ENCODE measurements around the gene PER3. TPM values are rescaled to one million over a fixed set of nuclear protein-coding genes. Genes with fewer than 3 reads are reported as not detected.

The PER3 gene
- total and polyA plus RNA-seq, 12 donors = 2.1 to 36.3 (median 16.9) TPM

DNA sequence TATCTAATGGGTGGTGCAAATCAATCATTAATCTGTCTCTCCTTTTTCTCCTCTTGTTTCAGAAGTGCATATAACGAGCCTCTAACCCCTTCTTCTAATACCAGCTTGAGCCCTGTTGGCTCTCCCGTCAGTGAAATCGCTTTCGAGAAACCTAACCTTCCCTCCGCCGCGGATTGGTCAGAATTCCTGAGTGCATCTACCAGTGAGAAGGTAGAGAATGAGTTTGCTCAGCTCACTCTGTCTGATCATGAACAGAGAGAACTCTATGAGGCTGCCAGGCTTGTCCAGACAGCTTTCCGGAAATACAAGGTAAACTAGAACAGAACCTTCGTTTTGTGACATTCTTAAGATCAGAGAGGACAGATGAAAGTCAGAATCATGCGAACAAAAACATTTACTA is 38.3 kb upstream of the PER3 start:
- peaks cover 0 to 38% (median 0%) of the 10 kb centered on the region in 9 donors for H3K36me3 ChIP-seq
- no peak for ATAC-seq

DNA sequence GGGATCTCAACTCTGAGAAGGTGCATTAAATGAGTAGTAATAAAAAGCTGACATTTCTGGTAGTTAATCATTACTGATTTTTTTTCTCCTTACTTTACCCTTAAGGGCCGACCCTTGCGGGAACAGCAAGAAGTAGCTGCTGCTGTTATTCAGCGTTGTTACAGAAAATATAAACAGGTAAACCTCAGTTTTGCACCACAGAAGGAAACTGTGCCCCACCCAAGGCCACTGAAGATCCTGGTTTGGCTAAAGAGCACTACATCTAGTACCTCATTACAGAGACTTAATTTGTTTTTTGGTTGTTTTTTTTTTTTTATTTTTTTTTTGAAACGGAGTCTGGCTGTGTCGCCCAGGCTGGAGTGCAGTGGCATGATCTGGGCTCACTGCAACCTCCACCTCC is 36.5 kb upstream of the PER3 start:
- H3K4me3 ChIP-seq = no peak overlapping the region
- H3K9me3 ChIP-seq = no peaks in the 10 kb centered on the region
- intact Hi-C loops (cut with DNase I) = no loop called here
- DNase-seq = no peak
- H3K27me3 ChIP-seq = no peaks in the 10 kb centered on the region
- WGBS, 2 donors = 92 to 97% methylated on average over 5 of the region's 5 CpGs
- TF ChIP-seq, protein P1, sequence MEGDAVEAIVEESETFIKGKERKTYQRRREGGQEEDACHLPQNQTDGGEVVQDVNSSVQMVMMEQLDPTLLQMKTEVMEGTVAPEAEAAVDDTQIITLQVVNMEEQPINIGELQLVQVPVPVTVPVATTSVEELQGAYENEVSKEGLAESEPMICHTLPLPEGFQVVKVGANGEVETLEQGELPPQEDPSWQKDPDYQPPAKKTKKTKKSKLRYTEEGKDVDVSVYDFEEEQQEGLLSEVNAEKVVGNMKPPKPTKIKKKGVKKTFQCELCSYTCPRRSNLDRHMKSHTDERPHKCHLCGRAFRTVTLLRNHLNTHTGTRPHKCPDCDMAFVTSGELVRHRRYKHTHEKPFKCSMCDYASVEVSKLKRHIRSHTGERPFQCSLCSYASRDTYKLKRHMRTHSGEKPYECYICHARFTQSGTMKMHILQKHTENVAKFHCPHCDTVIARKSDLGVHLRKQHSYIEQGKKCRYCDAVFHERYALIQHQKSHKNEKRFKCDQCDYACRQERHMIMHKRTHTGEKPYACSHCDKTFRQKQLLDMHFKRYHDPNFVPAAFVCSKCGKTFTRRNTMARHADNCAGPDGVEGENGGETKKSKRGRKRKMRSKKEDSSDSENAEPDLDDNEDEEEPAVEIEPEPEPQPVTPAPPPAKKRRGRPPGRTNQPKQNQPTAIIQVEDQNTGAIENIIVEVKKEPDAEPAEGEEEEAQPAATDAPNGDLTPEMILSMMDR (IDR thresholded peaks at IDR 0.05) = no peak
- peaks cover 0 to 38% (median 0%) of the 10 kb centered on the region in 9 donors for H3K36me3 ChIP-seq
- H3K4me1 ChIP-seq = peaks cover 0 to 4% (median 0%) of the 10 kb centered on the region in 9 donors
- no peak for ATAC-seq
- no peak overlapping the region for H3K27ac ChIP-seq

More for the DNA sequence above, 38.3 kb upstream of the PER3 start:
- H3K27ac ChIP-seq = no peak overlapping the region
- H3K4me1 ChIP-seq = no peaks in the 10 kb centered on the region
- no peak overlapping the region for H3K4me3 ChIP-seq
- no peaks in the 10 kb centered on the region for H3K27me3 ChIP-seq
- H3K9me3 ChIP-seq = no peaks in the 10 kb centered on the region
- DNase-seq = no peak
- TF ChIP-seq, protein P1 (IDR thresholded peaks at IDR 0.05) = no peak
- intact Hi-C loops (cut with DNase I) = no loop called here
- 93 to 94% methylated on average over 10 of the region's 10 CpGs for WGBS, 2 donors

DNA sequence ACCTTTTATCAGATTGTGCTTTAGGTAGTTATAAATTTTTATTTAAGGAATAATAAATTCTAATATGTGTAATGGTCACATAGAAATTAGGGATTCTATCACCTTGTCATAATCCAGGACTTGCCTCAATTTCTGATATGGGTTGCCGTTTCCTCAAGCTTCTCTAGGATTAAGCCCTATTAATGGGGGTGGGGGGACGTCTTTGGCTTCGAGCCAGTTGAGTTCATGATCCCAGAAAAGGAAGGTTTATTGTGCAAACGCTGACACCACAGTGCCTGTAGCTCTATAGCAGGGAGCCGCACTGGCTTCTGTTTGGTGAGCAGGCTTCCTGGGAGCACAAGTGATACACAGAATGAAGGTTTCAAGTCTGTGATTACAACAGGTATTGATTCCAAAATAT is 35.0 kb upstream of the PER3 start:
- Histone ChIP-seq H3K36me3 (peaks cover 0 to 38% (median 0%) of the 10 kb centered on the region in 9 donors), H3K9me3 (no peaks in the 10 kb centered on the region), H3K4me3 (no peak overlapping the region), H3K27me3 (no peaks in the 10 kb centered on the region), H3K27ac (no peak overlapping the region), H3K4me1 (peaks cover 0 to 16% (median 0%) of the 10 kb centered on the region in 9 donors)
- WGBS, 2 donors = 60% methylated on average over 5 of the region's 5 CpGs
- intact Hi-C loops (cut with DNase I) = no loop called here
- TF ChIP-seq, protein P1 (IDR thresholded peaks at IDR 0.05) = no peak
- DNase-seq = no peak
- ATAC-seq = no peak

DNA sequence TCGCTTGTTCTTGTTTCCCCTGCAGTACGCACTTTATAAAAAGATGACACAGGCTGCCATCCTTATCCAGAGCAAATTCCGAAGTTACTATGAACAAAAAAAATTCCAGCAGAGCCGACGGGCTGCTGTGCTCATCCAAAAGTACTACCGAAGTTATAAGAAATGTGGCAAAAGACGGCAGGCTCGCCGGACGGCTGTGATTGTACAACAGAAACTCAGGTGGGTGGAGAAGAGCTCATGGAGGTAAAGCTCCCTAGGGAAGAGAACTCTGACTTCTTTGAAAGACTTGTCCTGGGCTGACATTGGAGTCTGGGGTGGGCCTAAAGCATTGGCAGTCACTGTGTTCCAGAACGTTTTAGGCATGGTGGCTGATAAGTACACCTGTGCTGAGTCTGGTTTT is 32.9 kb upstream of the PER3 start:
- TF ChIP-seq, protein P1 (IDR thresholded peaks at IDR 0.05) = no peak
- Histone ChIP-seq H3K4me1 (peaks cover 0 to 16% (median 0%) of the 10 kb centered on the region in 9 donors), H3K9me3 (no peaks in the 10 kb centered on the region), H3K36me3 (peaks cover 0 to 24% (median 0%) of the 10 kb centered on the region in 9 donors), H3K4me3 (no peak overlapping the region), H3K27me3 (no peaks in the 10 kb centered on the region), H3K27ac (no peak overlapping the region)
- ATAC-seq = no peak
- intact Hi-C loops (cut with DNase I) = loop anchor here in 4 of 10 donors (2.0 to 5.0 kb wide), 2 partner anchors 80 to 151 kb away; no protein-coding TSS in a partner anchor
- DNase-seq = no peak
- WGBS, 2 donors = 90 to 94% methylated on average over 11 of the region's 11 CpGs
